BLaER1 (cell line): Measurements from ENCODE around the gene RPS15A.
"Not testable (repeated sequence)": the region's sequence is repeated elsewhere in the genome, so short reads cannot be mapped to it uniquely, and the experiment has no call there.

Experiments
- H3K27ac ChIP-seq: shearing (Covaris generic); formaldehyde crosslinking; 2 replicates; pipeline ENCODE4 v1.8.1; 2022
- H3K27me3 ChIP-seq: shearing (Covaris generic); formaldehyde crosslinking; 2 replicates; pipeline ENCODE4 v1.8.1; 2022
- H3K36me3 ChIP-seq: shearing (Covaris generic); formaldehyde crosslinking; 2 replicates; pipeline ENCODE4 v1.8.1; 2022
- H3K4me1 ChIP-seq: shearing (Covaris generic); formaldehyde crosslinking; 2 replicates; pipeline ENCODE4 v1.8.1; 2022
- H3K4me2 ChIP-seq: shearing (Covaris generic); formaldehyde crosslinking; 2 replicates; pipeline ENCODE4 v1.8.1; 2022
- H3K4me3 ChIP-seq: shearing (Covaris generic); formaldehyde crosslinking; 2 replicates; pipeline ENCODE4 v1.8.1; 2022
- H3K9ac ChIP-seq: shearing (Covaris generic); formaldehyde crosslinking; 2 replicates; pipeline ENCODE4 v1.8.1; 2022
- H3K9me3 ChIP-seq: shearing (Covaris generic); formaldehyde crosslinking; 2 replicates; pipeline ENCODE4 v1.8.1; 2022
- H4K20me1 ChIP-seq: shearing (Covaris generic); formaldehyde crosslinking; 2 replicates; pipeline ENCODE4 v1.8.1; 2022

Gene RPS15A

GRCh38 chr16:18776334-18776733 is 13.8 kb downstream of the RPS15A start:
- H3K27ac ChIP-seq, H3K4me1 ChIP-seq, H3K4me3 ChIP-seq, H3K27me3 ChIP-seq, H4K20me1 ChIP-seq, H3K4me2 ChIP-seq, H3K9ac ChIP-seq: not testable (repeated sequence)
- Histone ChIP-seq H3K9me3 (peaks cover 14% of the 10 kb centered on the region), H3K36me3 (peaks cover 23% of the 10 kb centered on the region; the same call in 1 of the 2 replicates)

GRCh38 chr16:18774651-18775050 is 15.5 kb downstream of the RPS15A start:
- H3K27ac ChIP-seq, H3K4me1 ChIP-seq, H3K4me2 ChIP-seq, H3K27me3 ChIP-seq, H3K9ac ChIP-seq, H3K4me3 ChIP-seq, H4K20me1 ChIP-seq: not testable (repeated sequence)
- H3K9me3 ChIP-seq = peaks cover 15% of the 10 kb centered on the region
- peaks cover 15% of the 10 kb centered on the region; the same call in 1 of the 2 replicates for H3K36me3 ChIP-seq

GRCh38 chr16:18772171-18772570 is 18.0 kb downstream of the RPS15A start:
- H3K9me3 ChIP-seq = peaks cover 15% of the 10 kb centered on the region
- not testable (repeated sequence) for H3K27ac ChIP-seq, H3K36me3 ChIP-seq, H3K9ac ChIP-seq, H3K27me3 ChIP-seq, H3K4me3 ChIP-seq, H3K4me1 ChIP-seq, H4K20me1 ChIP-seq, H3K4me2 ChIP-seq

GRCh38 chr16:18770336-18770962 is 19.7 kb downstream of the RPS15A start:
- not testable (repeated sequence) for H3K36me3 ChIP-seq, H3K27me3 ChIP-seq, H3K9ac ChIP-seq, H3K4me3 ChIP-seq, H3K27ac ChIP-seq, H4K20me1 ChIP-seq, H3K4me1 ChIP-seq, H3K4me2 ChIP-seq
- peaks cover 15% of the 10 kb centered on the region for H3K9me3 ChIP-seq

- H3K9me3 ChIP-seq, H3K36me3 ChIP-seq, H3K27ac ChIP-seq, H4K20me1 ChIP-seq, H3K4me2 ChIP-seq, H3K9ac ChIP-seq, H3K4me1 ChIP-seq, H3K4me3 ChIP-seq, H3K27me3 ChIP-seq: not testable (repeated sequence)
These were observed 22.9 kb downstream of the RPS15A start for GRCh38 chr16:18767217-18767616.

GRCh38 chr16:18762713-18763112 is 27.4 kb downstream of the RPS15A start:
- H3K27me3 ChIP-seq, H3K9me3 ChIP-seq, H3K4me3 ChIP-seq, H4K20me1 ChIP-seq, H3K27ac ChIP-seq, H3K36me3 ChIP-seq, H3K4me2 ChIP-seq, H3K9ac ChIP-seq, H3K4me1 ChIP-seq: not testable (repeated sequence)

GRCh38 chr16:18759598-18760520 is 30.3 kb downstream of the RPS15A start:
- H3K4me2 ChIP-seq, H3K9me3 ChIP-seq: not testable (repeated sequence)

GRCh38 chr16:18757960-18758660 is 32.0 kb downstream of the RPS15A start:
- not testable (repeated sequence) for H3K4me2 ChIP-seq, H3K9me3 ChIP-seq

More at GRCh38 chr16:18759598-18760520, 30.3 kb downstream of the RPS15A start:
- H3K9ac ChIP-seq, H3K27ac ChIP-seq, H3K27me3 ChIP-seq, H4K20me1 ChIP-seq, H3K4me3 ChIP-seq, H3K36me3 ChIP-seq, H3K4me1 ChIP-seq: not testable (repeated sequence)

GRCh38 chr16:18756639-18757038 is 33.5 kb downstream of the RPS15A start:
- H3K4me2 ChIP-seq = peak overlapping the region; percentile 17; the same call in 1 of the 2 replicates
- not testable (repeated sequence) for H4K20me1 ChIP-seq, H3K27me3 ChIP-seq, H3K9ac ChIP-seq, H3K36me3 ChIP-seq, H3K4me3 ChIP-seq, H3K4me1 ChIP-seq, H3K9me3 ChIP-seq, H3K27ac ChIP-seq

More at GRCh38 chr16:18757960-18758660, 32.0 kb downstream of the RPS15A start:
- not testable (repeated sequence) for H3K27me3 ChIP-seq, H3K36me3 ChIP-seq, H3K4me3 ChIP-seq, H3K27ac ChIP-seq, H3K4me1 ChIP-seq, H4K20me1 ChIP-seq, H3K9ac ChIP-seq

GRCh38 chr16:18742870-18743269 is 47.3 kb downstream of the RPS15A start:
- H3K4me2 ChIP-seq, H3K9me3 ChIP-seq, H3K4me1 ChIP-seq, H3K27ac ChIP-seq, H4K20me1 ChIP-seq, H3K9ac ChIP-seq, H3K27me3 ChIP-seq, H3K36me3 ChIP-seq, H3K4me3 ChIP-seq: not testable (repeated sequence)

- H3K9me3 ChIP-seq, H3K4me1 ChIP-seq, H3K9ac ChIP-seq, H3K36me3 ChIP-seq, H3K4me3 ChIP-seq, H3K27me3 ChIP-seq, H3K27ac ChIP-seq, H4K20me1 ChIP-seq, H3K4me2 ChIP-seq: not testable (repeated sequence)
These were observed 50.1 kb downstream of the RPS15A start for GRCh38 chr16:18740027-18740426.

- H3K4me2 ChIP-seq, H4K20me1 ChIP-seq, H3K27ac ChIP-seq, H3K36me3 ChIP-seq, H3K9ac ChIP-seq, H3K27me3 ChIP-seq, H3K4me1 ChIP-seq, H3K4me3 ChIP-seq, H3K9me3 ChIP-seq: not testable (repeated sequence)
These were observed 51.4 kb downstream of the RPS15A start for GRCh38 chr16:18738768-18739167.

- H3K9ac ChIP-seq, H3K9me3 ChIP-seq, H4K20me1 ChIP-seq, H3K36me3 ChIP-seq, H3K4me1 ChIP-seq, H3K27me3 ChIP-seq, H3K4me3 ChIP-seq, H3K4me2 ChIP-seq, H3K27ac ChIP-seq: not testable (repeated sequence)
These were observed 55.9 kb downstream of the RPS15A start for GRCh38 chr16:18734279-18734678.
